ENCODE results near the gene MRPL10.
A peak's percentile ranks its signal among the peaks of the same experiment; 100 is the strongest.

The MRPL10 gene

DNA sequence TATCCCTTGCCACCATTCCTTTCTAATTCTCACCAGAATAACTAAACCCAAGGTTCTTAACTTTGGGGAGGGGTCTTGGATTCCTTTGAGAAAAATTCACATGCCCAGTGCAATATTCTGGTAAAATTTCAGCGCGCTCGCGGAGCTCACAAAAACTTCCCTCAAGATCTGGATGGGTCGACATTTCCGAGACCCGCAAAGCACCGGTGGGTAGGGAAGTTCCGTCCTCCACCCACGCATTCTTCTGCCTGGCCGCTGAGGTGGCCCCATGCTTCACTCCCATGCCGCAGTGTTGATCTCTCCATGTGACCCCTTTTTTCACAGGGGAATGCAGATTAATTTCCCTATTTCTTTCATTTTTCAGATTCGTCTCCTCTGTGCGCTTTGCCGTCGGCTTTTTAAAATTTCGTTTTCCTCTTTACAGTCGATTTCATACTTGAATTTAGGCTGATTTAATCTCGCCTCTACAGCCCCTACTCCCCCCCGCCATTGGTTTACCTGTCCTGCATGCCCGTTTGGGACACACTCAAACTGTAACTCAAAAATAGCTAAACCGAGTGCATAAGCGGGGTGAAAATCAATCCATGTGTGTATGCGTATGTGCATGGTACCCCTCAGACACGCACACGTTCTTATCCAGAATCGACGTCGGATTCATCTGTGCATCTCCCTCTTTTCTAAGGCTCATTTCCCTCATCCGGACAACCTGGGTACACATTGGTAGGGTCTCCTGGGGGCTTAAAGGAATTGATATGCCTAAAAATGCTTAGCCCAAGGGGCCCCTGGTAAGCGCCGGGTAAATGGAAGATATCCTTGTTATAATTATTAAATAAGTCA is 21.0 kb upstream of the MRPL10 start:
- TF ChIP-seq GLIS3 (CRISPR knock-in tag; IDR thresholded peaks at IDR 0.05): no peak
- no peak for TF ChIP-seq ESRRG (CRISPR knock-in tag; IDR thresholded peaks at IDR 0.05)
- TF ChIP-seq, protein P1, sequence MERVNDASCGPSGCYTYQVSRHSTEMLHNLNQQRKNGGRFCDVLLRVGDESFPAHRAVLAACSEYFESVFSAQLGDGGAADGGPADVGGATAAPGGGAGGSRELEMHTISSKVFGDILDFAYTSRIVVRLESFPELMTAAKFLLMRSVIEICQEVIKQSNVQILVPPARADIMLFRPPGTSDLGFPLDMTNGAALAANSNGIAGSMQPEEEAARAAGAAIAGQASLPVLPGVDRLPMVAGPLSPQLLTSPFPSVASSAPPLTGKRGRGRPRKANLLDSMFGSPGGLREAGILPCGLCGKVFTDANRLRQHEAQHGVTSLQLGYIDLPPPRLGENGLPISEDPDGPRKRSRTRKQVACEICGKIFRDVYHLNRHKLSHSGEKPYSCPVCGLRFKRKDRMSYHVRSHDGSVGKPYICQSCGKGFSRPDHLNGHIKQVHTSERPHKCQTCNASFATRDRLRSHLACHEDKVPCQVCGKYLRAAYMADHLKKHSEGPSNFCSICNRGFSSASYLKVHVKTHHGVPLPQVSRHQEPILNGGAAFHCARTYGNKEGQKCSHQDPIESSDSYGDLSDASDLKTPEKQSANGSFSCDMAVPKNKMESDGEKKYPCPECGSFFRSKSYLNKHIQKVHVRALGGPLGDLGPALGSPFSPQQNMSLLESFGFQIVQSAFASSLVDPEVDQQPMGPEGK (CRISPR knock-in tag; IDR thresholded peaks at IDR 0.05; ENCODE audit: borderline replicate concordance): no peak
- no peak for TF ChIP-seq ZFP3 (CRISPR knock-in tag; IDR thresholded peaks at IDR 0.05)
- TF ChIP-seq RARB (CRISPR knock-in tag; IDR thresholded peaks at IDR 0.05): no peak
- ATAC-seq: no peak

DNA sequence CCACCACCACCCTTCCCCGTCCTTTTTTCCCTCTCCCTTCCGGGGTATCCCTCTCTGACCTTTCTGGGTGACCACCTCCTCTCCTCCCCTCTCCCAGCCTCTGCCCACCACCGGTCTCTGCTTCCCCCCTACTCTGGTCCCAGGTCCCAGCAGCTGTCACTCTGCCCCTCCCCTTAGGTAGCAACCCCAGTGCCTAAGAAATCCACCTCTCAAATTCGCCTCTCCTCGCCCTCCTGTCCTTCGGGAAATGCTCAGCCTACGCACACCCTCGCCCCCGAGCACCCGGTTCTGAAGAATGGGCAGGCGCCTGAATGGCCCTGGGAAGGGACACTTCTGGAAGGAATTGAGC is 20.4 kb upstream of the MRPL10 start:
- TF ChIP-seq PPARA (CRISPR knock-in tag; IDR thresholded peaks at IDR 0.05; ENCODE audit: borderline replicate concordance) (no peak), OSR1 (CRISPR knock-in tag; IDR thresholded peaks at IDR 0.05) (no peak), CSDC2 (CRISPR knock-in tag; IDR thresholded peaks at IDR 0.05) (no peak), ZFP3 (CRISPR knock-in tag; IDR thresholded peaks at IDR 0.05) (no peak), ZFP30 (CRISPR knock-in tag; IDR thresholded peaks at IDR 0.05) (no peak), ISL1 (CRISPR knock-in tag; IDR thresholded peaks at IDR 0.05) (no peak), ESRRG (CRISPR knock-in tag; IDR thresholded peaks at IDR 0.05) (no peak), ZNF565 (CRISPR knock-in tag; conservative IDR thresholded peaks at IDR 0.05; ENCODE audit: low read depth) (no peak), GLIS3 (CRISPR knock-in tag; IDR thresholded peaks at IDR 0.05) (no peak), RARB (CRISPR knock-in tag; IDR thresholded peaks at IDR 0.05) (no peak), ZNF70 (CRISPR knock-in tag; IDR thresholded peaks at IDR 0.05) (no peak)
- TF ChIP-seq, protein P2, sequence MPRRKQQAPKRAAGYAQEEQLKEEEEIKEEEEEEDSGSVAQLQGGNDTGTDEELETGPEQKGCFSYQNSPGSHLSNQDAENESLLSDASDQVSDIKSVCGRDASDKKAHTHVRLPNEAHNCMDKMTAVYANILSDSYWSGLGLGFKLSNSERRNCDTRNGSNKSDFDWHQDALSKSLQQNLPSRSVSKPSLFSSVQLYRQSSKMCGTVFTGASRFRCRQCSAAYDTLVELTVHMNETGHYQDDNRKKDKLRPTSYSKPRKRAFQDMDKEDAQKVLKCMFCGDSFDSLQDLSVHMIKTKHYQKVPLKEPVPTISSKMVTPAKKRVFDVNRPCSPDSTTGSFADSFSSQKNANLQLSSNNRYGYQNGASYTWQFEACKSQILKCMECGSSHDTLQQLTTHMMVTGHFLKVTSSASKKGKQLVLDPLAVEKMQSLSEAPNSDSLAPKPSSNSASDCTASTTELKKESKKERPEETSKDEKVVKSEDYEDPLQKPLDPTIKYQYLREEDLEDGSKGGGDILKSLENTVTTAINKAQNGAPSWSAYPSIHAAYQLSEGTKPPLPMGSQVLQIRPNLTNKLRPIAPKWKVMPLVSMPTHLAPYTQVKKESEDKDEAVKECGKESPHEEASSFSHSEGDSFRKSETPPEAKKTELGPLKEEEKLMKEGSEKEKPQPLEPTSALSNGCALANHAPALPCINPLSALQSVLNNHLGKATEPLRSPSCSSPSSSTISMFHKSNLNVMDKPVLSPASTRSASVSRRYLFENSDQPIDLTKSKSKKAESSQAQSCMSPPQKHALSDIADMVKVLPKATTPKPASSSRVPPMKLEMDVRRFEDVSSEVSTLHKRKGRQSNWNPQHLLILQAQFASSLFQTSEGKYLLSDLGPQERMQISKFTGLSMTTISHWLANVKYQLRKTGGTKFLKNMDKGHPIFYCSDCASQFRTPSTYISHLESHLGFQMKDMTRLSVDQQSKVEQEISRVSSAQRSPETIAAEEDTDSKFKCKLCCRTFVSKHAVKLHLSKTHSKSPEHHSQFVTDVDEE (CRISPR knock-in tag; IDR thresholded peaks at IDR 0.05): no peak
- TF ChIP-seq, protein P3, sequence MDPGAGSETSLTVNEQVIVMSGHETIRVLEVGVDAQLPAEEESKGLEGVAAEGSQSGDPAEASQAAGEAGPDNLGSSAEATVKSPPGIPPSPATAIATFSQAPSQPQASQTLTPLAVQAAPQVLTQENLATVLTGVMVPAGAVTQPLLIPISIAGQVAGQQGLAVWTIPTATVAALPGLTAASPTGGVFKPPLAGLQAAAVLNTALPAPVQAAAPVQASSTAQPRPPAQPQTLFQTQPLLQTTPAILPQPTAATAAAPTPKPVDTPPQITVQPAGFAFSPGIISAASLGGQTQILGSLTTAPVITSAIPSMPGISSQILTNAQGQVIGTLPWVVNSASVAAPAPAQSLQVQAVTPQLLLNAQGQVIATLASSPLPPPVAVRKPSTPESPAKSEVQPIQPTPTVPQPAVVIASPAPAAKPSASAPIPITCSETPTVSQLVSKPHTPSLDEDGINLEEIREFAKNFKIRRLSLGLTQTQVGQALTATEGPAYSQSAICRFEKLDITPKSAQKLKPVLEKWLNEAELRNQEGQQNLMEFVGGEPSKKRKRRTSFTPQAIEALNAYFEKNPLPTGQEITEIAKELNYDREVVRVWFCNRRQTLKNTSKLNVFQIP (CRISPR knock-in tag; IDR thresholded peaks at IDR 0.05; ENCODE audit: borderline replicate concordance, low read depth): no peak
- ATAC-seq: no peak

DNA sequence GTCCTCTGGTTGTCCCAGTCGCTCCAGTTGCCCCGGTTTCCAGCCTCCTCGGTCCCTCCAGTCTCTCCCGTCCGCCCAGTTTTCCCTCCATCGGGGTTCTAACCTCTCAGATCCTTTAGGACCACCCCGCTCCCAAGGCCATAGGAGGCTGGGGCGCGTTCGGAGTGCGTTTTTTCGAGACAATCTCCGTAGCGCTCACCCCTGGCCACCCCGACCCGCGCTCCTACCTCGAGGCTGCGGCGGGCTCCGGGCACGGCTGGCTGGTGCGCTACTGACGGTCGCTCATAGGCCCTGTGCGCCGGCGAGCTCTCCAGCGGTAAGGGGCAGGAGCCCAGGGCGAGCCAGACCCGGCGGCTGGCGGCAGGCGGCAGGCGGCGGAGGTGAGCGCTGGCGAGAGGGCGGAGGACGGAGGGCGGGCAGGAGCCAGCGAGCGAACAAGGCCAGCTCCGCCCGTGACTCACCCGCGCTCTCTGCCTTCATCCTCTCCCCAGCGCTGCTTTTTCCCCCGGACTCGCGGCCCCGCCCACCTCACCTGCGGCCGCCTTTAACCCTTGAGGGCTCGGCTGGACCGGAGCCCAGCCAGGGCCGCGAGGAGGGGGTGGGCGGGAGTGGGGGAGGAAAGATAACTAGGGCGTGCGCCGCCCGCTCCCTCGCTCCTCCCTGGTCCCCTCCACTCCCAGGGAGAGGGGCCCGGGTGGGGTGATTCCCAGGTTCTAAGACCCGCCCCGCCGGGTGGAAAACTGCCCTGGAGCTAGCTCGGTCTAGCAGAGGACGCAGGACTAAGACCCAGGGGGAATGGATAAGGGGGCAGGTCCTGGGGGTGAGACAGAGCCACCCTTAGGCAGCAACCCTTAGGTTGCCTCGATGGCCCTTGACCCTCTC is 19.6 kb upstream of the MRPL10 start, which contains the start of gene SP6:
SP6 (minus strand) TSS at position 472 of the 882 bp plus-strand sequence. CDS start 2,734 bp downstream, outside the sequence.
- TF ChIP-seq ZNF565 (CRISPR knock-in tag; conservative IDR thresholded peaks at IDR 0.05; ENCODE audit: low read depth): no peak
- no peak for TF ChIP-seq PPARA (CRISPR knock-in tag; IDR thresholded peaks at IDR 0.05; ENCODE audit: borderline replicate concordance)
- ATAC-seq: peak; percentile 89

DNA sequence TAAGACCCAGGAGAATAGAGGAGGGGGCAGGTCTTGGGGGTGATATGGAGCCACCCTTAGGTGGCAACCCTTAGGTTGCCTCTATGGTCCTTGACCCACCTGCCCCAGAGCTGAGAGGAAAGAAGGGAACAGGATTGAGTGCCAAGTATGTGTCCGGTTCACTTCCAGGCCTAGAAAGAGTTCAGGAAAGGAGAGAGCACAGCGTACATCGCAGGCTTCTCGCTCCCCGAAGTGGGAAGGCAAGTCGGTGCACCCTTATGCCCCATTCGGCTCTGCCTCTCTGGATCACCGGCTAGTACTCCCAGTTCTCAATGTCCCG is 19.0 kb upstream of the MRPL10 start:
- peak; percentile 1; the same call in 2 of the 3 replicates for ATAC-seq
- TF ChIP-seq ESRRG (CRISPR knock-in tag; IDR thresholded peaks at IDR 0.05): no peak
- TF ChIP-seq ZFP30 (CRISPR knock-in tag; IDR thresholded peaks at IDR 0.05): no peak
- TF ChIP-seq GLIS3 (CRISPR knock-in tag; IDR thresholded peaks at IDR 0.05): no peak
- TF ChIP-seq, protein P4, sequence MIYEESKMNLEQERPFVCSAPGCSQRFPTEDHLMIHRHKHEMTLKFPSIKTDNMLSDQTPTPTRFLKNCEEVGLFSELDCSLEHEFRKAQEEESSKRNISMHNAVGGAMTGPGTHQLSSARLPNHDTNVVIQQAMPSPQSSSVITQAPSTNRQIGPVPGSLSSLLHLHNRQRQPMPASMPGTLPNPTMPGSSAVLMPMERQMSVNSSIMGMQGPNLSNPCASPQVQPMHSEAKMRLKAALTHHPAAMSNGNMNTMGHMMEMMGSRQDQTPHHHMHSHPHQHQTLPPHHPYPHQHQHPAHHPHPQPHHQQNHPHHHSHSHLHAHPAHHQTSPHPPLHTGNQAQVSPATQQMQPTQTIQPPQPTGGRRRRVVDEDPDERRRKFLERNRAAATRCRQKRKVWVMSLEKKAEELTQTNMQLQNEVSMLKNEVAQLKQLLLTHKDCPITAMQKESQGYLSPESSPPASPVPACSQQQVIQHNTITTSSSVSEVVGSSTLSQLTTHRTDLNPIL (CRISPR knock-in tag; IDR thresholded peaks at IDR 0.05; ENCODE audit: low read depth): no peak
- no peak for TF ChIP-seq ZNF565 (CRISPR knock-in tag; conservative IDR thresholded peaks at IDR 0.05; ENCODE audit: low read depth)
- no peak for TF ChIP-seq ZC3H10 (CRISPR knock-in tag; IDR thresholded peaks at IDR 0.05)
- TF ChIP-seq, protein P2 (CRISPR knock-in tag; IDR thresholded peaks at IDR 0.05): no peak
- TF ChIP-seq ISL1 (CRISPR knock-in tag; IDR thresholded peaks at IDR 0.05): no peak
- TF ChIP-seq, protein P5, sequence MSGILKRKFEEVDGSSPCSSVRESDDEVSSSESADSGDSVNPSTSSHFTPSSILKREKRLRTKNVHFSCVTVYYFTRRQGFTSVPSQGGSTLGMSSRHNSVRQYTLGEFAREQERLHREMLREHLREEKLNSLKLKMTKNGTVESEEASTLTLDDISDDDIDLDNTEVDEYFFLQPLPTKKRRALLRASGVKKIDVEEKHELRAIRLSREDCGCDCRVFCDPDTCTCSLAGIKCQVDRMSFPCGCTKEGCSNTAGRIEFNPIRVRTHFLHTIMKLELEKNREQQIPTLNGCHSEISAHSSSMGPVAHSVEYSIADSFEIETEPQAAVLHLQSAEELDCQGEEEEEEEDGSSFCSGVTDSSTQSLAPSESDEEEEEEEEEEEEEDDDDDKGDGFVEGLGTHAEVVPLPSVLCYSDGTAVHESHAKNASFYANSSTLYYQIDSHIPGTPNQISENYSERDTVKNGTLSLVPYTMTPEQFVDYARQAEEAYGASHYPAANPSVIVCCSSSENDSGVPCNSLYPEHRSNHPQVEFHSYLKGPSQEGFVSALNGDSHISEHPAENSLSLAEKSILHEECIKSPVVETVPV (CRISPR knock-in tag; IDR thresholded peaks at IDR 0.05): no peak
- TF ChIP-seq SNAI2 (CRISPR knock-in tag; IDR thresholded peaks at IDR 0.05): no peak
- no peak for TF ChIP-seq OSR1 (CRISPR knock-in tag; IDR thresholded peaks at IDR 0.05)
- TF ChIP-seq CSDC2 (CRISPR knock-in tag; IDR thresholded peaks at IDR 0.05): no peak
- no peak for TF ChIP-seq ZFP3 (CRISPR knock-in tag; IDR thresholded peaks at IDR 0.05)
